ENCODE data around the gene SLA2.

DNA sequence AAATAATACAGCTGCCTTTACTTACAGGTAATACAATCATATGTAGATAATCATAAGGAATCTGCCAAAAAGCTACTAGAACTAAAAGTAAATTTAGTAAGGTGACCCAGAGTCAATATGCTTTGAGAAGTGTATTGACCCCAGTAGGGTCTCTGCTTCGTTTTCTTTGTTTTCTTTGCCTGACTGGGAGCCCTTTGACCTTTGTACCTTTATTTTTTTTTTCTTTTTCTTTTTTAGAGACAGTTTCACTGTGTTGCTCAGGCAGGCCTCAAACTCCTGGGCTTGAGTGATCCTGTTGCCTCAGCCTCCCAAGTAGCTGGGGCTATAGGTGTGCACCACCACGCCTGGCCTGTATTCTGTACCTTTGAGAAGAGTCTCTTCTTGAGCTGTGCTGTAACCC is 22.6 kb downstream of the SLA2 start:
- TF ChIP-seq REST (IDR thresholded peaks at IDR 0.05; ENCODE audit: insufficient read depth in 1 of 2, low read depth in 2 of 2, low read length in 1 of 2) (no peak), SIN3A (IDR thresholded peaks at IDR 0.05; ENCODE audit: borderline replicate concordance, insufficient read depth, low read depth, low read length) (no peak), TCF7L2 (IDR thresholded peaks at IDR 0.05; ENCODE audit: low read depth, low read length) (no peak), POLR2AphosphoS5 (IDR thresholded peaks at IDR 0.05; ENCODE audit: low read depth, low read length) (no peak)
- TF ChIP-seq, protein P1, sequence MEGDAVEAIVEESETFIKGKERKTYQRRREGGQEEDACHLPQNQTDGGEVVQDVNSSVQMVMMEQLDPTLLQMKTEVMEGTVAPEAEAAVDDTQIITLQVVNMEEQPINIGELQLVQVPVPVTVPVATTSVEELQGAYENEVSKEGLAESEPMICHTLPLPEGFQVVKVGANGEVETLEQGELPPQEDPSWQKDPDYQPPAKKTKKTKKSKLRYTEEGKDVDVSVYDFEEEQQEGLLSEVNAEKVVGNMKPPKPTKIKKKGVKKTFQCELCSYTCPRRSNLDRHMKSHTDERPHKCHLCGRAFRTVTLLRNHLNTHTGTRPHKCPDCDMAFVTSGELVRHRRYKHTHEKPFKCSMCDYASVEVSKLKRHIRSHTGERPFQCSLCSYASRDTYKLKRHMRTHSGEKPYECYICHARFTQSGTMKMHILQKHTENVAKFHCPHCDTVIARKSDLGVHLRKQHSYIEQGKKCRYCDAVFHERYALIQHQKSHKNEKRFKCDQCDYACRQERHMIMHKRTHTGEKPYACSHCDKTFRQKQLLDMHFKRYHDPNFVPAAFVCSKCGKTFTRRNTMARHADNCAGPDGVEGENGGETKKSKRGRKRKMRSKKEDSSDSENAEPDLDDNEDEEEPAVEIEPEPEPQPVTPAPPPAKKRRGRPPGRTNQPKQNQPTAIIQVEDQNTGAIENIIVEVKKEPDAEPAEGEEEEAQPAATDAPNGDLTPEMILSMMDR (IDR thresholded peaks at IDR 0.05), result no peak
